ENCODE measurements around the gene ELOVL3.
A peak's percentile ranks its signal among the peaks of the same experiment; 100 is the strongest.
"Not testable (repeated sequence)": the region's sequence is repeated elsewhere in the genome, so short reads cannot be mapped to it uniquely, and the experiment has no call there.

ELOVL3 gene

DNA sequence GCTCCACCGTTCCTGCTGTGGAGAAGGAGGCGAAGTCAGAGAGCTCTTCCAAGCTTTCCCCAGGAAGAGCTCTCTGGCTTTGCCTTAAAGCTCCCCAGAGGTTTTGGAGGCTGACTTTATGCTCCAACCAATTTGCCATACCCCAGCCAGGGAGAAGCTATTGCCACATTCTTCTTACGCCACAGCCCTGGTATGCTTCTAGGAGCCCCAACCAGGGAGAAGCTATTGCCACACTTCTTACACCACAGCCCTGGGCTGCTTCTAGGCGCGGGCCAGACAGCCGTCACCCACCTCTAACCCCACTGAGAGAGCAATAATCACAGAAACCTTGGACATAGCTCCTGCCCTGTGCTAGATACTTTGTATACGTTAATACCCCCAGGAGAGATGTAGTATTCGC is 951 bp downstream of the ELOVL3 start:
- no peak for DNase-seq (ENCODE audit: low spot score)

- DNase-seq (ENCODE audit: low spot score) = peak; percentile 85
Observed at GRCh38 chr10:102229810-102230263, 3.7 kb downstream of the ELOVL3 start.

DNA sequence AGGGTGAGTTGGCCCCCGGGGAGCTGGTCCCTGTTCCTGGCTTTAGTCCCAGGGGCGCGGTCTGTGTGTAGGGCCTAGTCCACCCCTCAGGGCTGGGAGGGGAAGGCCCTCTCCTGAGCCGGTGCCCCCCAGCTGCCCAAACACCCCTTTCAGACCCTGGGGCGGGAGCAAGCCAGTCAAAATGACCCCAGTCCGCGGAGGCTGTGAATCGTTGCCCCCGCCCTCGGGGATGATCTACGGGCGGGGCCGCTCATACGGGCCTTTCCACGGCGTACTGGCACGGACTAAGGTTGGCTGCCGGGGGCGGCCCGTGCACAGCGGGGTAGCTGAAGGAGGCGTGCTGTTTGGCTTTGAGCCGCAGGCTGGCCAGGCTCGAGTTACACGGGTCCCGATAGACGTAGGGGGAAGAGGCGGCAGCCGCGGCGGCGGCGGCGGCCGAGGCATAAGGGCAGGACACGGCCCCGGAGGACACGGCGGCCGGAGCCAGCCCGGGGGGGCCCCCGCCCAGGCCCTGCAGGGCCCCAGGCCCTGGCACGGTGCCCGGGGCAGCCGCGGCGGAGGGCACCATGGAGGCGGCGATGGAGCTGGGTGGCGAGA is 4.3 kb downstream of the ELOVL3 start:
- peak; percentile 45 for DNase-seq (ENCODE audit: low spot score)

DNA sequence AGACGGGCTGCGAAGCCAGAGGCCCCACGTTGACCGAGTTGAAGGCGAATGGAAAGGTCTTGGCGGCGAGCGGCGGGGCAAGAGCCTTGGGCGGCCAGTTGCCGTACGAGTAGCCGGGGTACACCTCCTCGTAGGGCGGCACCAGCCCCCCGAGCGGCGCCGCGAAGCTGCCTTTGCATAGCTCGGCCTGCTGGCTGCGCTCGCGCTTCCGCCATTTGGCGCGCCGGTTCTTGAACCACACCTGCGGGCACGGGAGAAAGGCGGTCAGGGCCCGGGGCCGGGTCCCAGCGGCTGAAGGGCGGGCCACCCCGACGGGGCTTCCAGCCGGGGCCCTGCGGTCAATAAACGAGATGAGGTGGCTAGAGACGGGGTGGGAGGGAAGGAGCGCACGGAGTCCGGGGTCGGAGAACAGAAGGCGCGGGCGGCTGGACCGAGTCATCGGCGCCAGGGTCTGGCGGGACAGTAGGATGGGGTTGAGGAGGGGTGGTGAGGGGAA is 4.8 kb downstream of the ELOVL3 start:
- DNase-seq (ENCODE audit: low spot score) = no peak

GRCh38 chr10:102231357-102232318 is 5.5 kb downstream of the ELOVL3 start:
- DNase-seq (ENCODE audit: low spot score) = no peak

- no peak for DNase-seq (ENCODE audit: low spot score)
Observed at GRCh38 chr10:102233997-102234396, 7.9 kb downstream of the ELOVL3 start.

DNA sequence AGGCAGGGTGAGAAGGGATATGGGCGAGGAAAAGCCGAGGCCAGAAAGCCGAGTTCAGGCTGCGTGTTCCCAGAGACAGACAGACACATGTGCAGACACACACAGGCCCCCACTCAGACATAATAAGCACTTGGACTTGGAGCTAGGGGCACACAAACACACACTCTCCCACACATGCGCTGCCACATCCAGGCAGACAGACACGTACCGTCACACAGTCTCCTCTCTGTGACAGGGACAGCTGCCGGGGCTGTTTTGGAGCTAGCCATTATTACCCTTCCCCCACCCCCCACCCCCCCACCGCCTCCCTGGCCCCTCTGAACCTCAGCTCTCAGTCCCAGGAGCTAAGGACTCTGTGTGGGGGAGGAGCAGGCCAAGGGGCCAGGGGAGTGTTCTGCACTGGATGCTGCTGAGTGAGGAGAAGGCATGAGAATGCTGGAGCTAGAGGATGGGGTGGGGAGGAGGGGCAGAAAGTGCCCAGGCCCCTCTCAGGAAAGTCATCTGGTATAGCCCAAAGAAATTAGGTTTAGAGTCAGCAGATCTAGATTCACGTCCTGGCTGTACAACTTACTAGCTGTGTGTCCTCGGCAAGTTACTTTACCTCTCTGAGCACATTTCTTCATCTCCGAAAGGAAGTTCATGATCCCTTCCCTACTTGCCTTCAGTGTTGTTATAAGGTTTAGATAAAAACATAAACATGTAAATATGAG is 8.9 kb downstream of the ELOVL3 start:
- no peak for DNase-seq (ENCODE audit: low spot score)

GRCh38 chr10:102235598-102235920 is 9.5 kb downstream of the ELOVL3 start:
- peak; percentile 39 for DNase-seq (ENCODE audit: low spot score)

GRCh38 chr10:102236006-102236405 is 9.9 kb downstream of the ELOVL3 start:
- DNase-seq (ENCODE audit: low spot score) = no peak

DNA sequence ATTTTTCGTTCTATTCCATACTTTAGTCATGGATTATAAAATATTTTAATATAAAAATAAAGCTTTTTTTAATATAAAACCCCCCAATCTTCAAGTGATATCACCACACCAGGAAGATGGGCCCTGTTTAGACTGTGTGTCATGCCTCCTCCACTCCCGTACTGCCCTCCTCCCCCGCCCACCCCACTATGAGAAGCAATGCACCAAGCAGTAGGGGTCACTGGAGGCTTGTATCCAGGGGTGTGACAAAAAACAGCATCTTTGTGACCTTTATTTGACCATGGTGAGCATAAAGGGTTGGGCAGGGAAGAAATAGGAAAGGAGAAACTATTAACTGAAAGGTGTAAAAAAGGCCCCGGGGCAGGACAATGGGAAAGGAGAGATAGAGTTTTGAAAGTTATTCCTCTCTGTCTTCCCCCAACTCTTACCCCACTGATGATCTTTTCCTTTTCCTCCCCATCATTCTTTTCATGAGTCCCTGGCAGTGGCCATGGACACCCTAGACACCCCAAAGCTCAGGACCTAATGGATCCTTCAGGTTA is 11.7 kb downstream of the ELOVL3 start:
- no peak for DNase-seq (ENCODE audit: low spot score)

DNA sequence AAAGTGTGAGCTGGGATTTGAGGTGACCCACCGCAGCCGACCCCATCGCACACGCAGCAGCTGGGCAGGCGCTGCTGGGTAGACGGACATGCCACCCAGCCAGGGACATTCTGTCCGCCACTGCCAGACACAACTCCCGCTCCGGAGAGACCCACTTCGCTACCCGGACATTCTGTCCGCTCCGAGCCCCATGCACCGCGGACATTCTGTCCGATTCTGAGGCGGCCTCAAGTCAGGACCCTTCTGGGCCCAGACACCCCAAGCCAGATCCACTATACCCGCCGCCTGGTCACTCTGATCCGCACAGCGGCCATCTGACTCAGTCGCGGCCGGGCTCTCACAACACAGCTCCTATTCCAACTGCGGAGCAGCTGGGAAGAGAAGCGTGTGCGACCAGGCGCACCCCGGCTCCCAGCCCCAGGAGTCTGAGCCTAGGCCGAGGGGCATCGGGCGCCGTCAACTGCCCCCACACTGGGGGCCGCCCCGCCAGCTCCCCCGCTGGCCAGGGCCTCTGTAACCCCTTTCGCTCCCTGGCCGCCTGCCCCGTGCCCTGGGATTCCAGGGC is 14.4 kb downstream of the ELOVL3 start:
- no peak for DNase-seq (ENCODE audit: low spot score)

DNA sequence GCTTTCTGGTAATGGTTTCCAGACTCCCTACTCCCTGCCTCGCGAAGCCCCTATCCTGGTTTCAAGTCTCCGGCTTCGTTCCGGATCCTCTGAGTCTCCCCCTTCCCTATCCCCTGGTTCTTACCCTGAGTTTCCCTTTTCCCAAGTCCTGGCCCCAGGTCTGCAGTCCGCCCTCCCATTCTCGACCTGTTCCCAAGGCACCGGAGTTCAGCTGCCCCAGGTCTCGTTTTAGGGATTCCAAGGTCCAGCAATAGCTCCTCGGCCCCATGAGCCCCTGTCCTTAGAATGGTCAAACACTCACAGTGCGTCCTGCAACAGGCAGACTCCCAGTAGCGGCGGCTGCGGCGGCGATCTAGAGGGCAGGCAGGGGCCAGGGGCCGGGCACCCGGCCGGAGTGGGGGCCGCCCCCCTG is 14.9 kb downstream of the ELOVL3 start:
- no peak for DNase-seq (ENCODE audit: low spot score)

DNA sequence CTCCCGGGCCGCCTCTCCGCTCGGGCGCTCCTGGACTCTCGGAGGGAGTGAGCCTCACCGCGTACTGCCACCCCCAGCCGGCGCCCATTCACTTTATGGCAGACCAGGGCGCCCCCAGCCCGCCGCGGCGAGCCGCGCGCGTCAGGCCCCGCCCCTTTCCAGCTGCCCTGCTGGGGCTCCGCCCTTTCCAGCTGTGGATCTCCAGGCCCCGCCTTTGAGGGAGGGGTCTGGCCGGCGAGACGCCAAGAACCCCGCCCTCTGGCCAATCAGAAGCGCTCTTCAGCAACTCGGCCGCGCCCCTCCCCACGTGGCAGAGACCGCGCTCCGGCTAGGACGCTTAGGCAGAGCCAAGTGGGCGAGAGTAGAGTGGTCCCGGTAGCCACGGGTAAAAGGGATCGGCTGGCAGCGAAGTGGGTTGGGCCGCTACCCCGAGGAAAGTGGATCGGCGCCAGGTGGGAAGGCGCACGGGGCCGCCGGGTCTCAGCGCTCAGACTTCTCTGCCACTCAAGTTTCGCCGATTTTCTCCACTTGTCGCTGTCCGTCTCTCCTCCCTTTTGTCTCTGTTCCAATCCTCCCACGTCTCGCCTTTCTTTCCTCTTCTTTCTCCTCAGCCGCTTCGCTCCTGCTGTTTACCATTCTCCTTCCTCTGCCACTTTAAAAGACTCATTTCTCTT is 15.5 kb downstream of the ELOVL3 start, which contains the start of gene PITX3:
Gene PITX3 (minus strand): TSS at position 69 of the 674 bp plus-strand sequence. CDS start 9,432 bp downstream, outside the sequence.
- DNase-seq (ENCODE audit: low spot score) = peak; percentile 81

GRCh38 chr10:102242118-102242485 is 16.0 kb downstream of the ELOVL3 start:
- DNase-seq (ENCODE audit: low spot score) = no peak

GRCh38 chr10:102243309-102243708 is 17.2 kb downstream of the ELOVL3 start:
- DNase-seq (ENCODE audit: low spot score) = no peak

DNA sequence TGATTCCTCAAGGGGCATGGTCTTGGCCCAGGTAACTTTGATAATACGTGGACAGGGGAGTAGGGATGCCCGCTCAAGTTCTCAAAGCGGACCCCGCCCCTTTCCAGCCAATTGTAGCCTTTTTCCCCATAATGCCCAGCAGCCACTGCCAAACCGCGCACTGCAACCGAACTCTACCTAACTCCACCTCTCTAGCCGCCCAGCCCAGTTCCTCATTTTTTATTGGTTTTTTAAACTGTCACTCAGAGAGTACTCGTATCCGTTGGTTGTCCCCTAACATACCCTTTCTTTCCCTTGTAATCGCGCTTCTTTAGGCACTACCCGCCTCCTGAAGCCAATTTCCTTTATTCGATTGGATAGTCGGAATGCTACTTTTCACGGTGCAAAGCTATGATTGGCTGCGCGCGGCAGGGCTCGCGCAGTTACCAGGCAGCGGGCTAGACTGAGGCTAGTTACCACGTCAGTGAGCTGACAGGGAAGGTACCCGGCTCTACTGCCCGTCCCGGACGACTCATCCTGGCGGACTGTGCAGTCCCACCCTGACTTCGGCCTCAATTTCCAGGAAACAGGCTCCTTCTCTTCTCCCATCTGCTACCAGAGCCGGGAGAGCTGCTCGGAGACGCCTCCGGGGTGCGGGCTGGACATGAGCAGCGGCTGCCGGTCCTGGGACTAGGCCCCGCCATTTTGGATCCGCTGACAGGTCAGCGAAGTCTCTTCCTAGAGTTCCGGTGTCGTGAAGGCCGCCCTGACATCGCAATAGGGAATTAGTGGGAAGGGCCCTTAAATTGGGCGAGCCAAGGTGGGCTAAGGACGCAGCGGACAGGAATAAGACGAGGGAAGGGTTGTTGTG is 19.2 kb downstream of the ELOVL3 start, which contains the start of gene GBF1:
Gene GBF1 (plus strand): TSS at position 451 of the 850 bp plus-strand sequence. CDS start 13,407 bp downstream, outside the sequence.
- peak; percentile 98 for DNase-seq (ENCODE audit: low spot score)

GRCh38 chr10:102245932-102246251 is 19.8 kb downstream of the ELOVL3 start:
- DNase-seq (ENCODE audit: low spot score) = no peak

GRCh38 chr10:102246261-102246660 is 20.2 kb downstream of the ELOVL3 start:
- DNase-seq (ENCODE audit: low spot score) = no peak

DNA sequence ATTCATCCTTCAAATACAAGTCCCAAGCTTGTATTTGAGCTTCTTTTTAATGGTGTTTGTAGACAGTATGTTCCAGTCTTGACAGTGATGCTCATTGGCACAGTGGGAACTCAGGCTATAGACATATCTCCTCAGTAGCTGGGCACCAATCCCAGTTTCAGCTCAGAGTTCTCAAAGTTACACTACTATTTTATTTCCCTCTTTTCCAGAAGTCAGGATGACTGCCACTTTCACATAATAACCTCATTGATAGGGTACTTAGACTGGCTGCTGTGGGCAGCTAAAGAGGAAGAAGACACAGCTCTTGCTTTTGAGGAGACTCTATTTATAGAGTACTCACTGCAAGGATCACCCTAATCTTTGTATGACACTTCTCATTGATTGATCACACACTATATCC is 21.6 kb downstream of the ELOVL3 start:
- DNase-seq (ENCODE audit: low spot score) = no peak

- DNase-seq (ENCODE audit: low spot score) = not testable (repeated sequence)
Observed at GRCh38 chr10:102252508-102252907, 26.4 kb downstream of the ELOVL3 start.

Data from LoVo (cell line).